Tongue (tissue), 2 donors: Measurements from ENCODE around the gene ARHGAP25. TPM values are rescaled to one million over a fixed set of nuclear protein-coding genes. Genes with fewer than 3 reads are reported as not detected.

Source experiments
- DNase-seq: peaks from one replicate; pipeline ENCODE4 v3.0.0-alpha.2; 2015
- total RNA-seq: library from RNA; depleted of rRNA; stranded (reverse); fragments of >200 nt; gene quantifications from one replicate; pipeline ENCODE4 v1.2.3, GENCODE V29; 2014

ARHGAP25 gene
- total RNA-seq, 1 donor from 2014 or later, result 5.4 TPM

DNA sequence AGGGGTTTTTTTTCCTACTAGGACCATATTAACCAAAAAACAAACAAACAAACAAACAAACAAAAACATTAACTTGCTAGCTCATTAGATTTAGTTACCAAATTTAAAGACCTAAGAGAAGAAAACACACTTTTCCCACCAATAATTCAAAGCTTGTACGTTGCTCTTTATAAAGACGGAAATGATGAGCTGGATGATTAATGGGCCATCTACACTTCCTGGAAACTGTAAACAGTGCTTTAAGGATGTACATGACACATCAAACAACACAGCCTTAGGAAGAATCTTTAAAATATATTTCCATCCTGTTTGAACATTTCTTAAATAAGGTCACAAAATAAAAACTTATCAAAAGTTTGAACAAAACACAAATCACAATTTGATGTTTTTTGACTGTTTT lies 135.6 kb downstream of the ARHGAP25 start:
- DNase-seq, result no peak

DNA sequence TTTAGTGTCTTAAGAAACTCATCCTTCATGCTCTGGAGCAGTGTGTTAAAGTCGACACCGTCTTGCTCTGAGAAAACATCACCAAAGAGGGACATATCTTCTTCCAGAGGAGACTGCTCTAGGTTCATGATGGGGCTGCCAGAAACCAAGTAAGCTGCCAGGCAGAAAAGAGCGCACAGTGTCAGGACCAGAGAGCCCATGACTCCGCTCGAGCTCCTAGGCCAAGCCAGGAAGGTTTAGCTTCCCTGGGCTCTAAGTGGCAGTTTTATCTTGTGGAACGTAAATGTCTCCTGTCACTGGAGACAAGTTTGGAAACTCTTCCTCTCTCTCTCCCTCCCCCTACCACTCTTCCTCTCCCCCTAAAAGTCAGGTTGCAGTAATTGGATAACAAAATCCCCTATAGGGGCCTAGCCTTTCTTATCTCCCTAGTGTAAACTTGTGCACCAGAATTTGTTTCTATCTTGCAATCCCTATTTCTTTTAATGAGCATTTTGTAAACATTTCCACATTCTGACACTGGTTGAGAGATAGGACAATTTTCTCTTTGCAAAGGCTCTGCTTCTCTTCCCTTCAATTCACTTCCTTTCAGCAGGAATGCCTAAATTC lies 136.7 kb downstream of the ARHGAP25 start, which contains the start of gene BMP10:
TSS of gene BMP10 (minus strand) at position 239 of the 606 bp plus-strand sequence. CDS start at position 200, 39 bp downstream.
- no peak for DNase-seq

Other genes starting within 250 kb of the ARHGAP25 start
- gene PROKR1, start 91.2 kb upstream of the ARHGAP25 start, total RNA-seq, result 1.0 TPM
- not detected for gene BMP10, start 136.6 kb downstream of the ARHGAP25 start, total RNA-seq
- not detected for gene GKN2, start 218.1 kb downstream of the ARHGAP25 start, total RNA-seq
- gene GKN1, start 239.8 kb downstream of the ARHGAP25 start, total RNA-seq, result not detected